CD14-positive monocyte (primary cell): ENCODE results near the gene PLCH1. TPM values are rescaled to one million over a fixed set of nuclear protein-coding genes. Genes with fewer than 3 reads are reported as not detected.

ENCODE experiments used
- DNase-seq, 3 donors: peaks; one replicate each; pipeline ENCODE4 v3.0.0-alpha.2; 2011 to 2022
- H2AFZ ChIP-seq: 2 replicates; pipeline ENCODE4 v1.6.0; 2012; ENCODE audit warnings: mild to moderate bottlenecking, low read depth, low read length, inconsistent platforms; ENCODE audit not compliant: insufficient read depth, poor library complexity, severe bottlenecking
- H3K27ac ChIP-seq, 2 donors: 1 replicate in 1 of 2; 2 replicates in 1 of 2; pipeline ENCODE4 v1.5.1; 2012 to 2013; ENCODE audit warnings: low read length in 2 of 2, control low read depth in 1 of 2, inconsistent platforms in 1 of 2, low read depth in 1 of 2, mild to moderate bottlenecking in 1 of 2
- H3K27me3 ChIP-seq, 2 donors: one replicate each; pipeline versions ENCODE4 v1.6.0 to v1.6.1; 2011 to 2013; ENCODE audit warnings: low read length in 2 of 2; ENCODE audit not compliant: control insufficient read depth in 2 of 2, insufficient read depth in 2 of 2
- H3K36me3 ChIP-seq, 2 donors: replicated peaks in 1 of 2; 1 replicate in 1 of 2; 2 replicates in 1 of 2; pipeline versions ENCODE4 v1.5.1 to v1.6.1; 2012 to 2013; ENCODE audit warnings: low read length in 2 of 2, control low read depth in 1 of 2, inconsistent platforms in 1 of 2, mild to moderate bottlenecking in 1 of 2; ENCODE audit not compliant: insufficient read depth in 2 of 2, control insufficient read depth in 1 of 2
- H3K4me1 ChIP-seq, 2 donors: 1 replicate in 1 of 2; 2 replicates in 1 of 2; pipeline versions ENCODE4 v1.5.1 to v1.6.1; 2012 to 2013; ENCODE audit warnings: low read length in 2 of 2, control low read depth in 1 of 2, inconsistent platforms in 1 of 2, mild to moderate bottlenecking in 1 of 2, moderate library complexity in 1 of 2; ENCODE audit not compliant: insufficient read depth in 2 of 2, control insufficient read depth in 1 of 2
- H3K4me2 ChIP-seq: replicated peaks from 2 replicates; pipeline ENCODE3; 2012; ENCODE audit warnings: low read length, moderate library complexity, mild to moderate bottlenecking; ENCODE audit not compliant: poor library complexity, severe bottlenecking; ENCODE audit errors: extremely low read depth
- H3K4me3 ChIP-seq, 3 experiments: fragments of 200-600 bp in 1 of 3; sonication (generic) in 1 of 3; replicated peaks in 1 of 3; 1 replicate in 2 of 3; 2 replicates in 1 of 3; pipeline ENCODE4 v1.5.1; 2011 to 2013; ENCODE audit warnings: low read length in 3 of 3, mild to moderate bottlenecking in 3 of 3, control low read depth in 2 of 3, low read depth in 2 of 3, inconsistent platforms in 1 of 3, moderate library complexity in 1 of 3
- H3K79me2 ChIP-seq: 2 replicates; pipeline ENCODE4 v1.6.0; 2012; ENCODE audit warnings: mild to moderate bottlenecking, control low read depth, inconsistent platforms, low read length, moderate library complexity; ENCODE audit not compliant: insufficient read depth
- H3K9ac ChIP-seq: 2 replicates; pipeline ENCODE4 v1.6.0; 2017; ENCODE audit warnings: low read length, mild to moderate bottlenecking; ENCODE audit not compliant: insufficient read depth, poor library complexity, severe bottlenecking
- H3K9me3 ChIP-seq, 2 donors: replicated peaks in 1 of 2; 1 replicate in 1 of 2; 2 replicates in 1 of 2; pipeline versions ENCODE4 v1.5.1 to v1.6.1; 2012 to 2013; ENCODE audit warnings: low read length in 2 of 2, control low read depth in 1 of 2; ENCODE audit not compliant: control insufficient read depth in 1 of 2, insufficient read depth in 1 of 2
- H4K20me1 ChIP-seq: 2 replicates; pipeline ENCODE4 v1.6.0; 2012; ENCODE audit warnings: mild to moderate bottlenecking, low read length, control low read depth, moderate library complexity; ENCODE audit not compliant: insufficient read depth
- H3K27ac Mint-ChIP-seq, 7 donors: one replicate each; pipeline ENCODE4 v1.8.0; 2020; ENCODE audit warnings: mild to moderate bottlenecking in 7 of 7, mixed read lengths in 7 of 7, moderate library complexity in 6 of 7, inconsistent platforms in 2 of 7
- H3K27me3 Mint-ChIP-seq, 3 donors: one replicate each; pipeline ENCODE4 v1.8.0; 2021 to 2022; ENCODE audit warnings: low read depth in 3 of 3, mild to moderate bottlenecking in 3 of 3, mixed read lengths in 3 of 3, moderate library complexity in 3 of 3, inconsistent platforms in 1 of 3
- H3K36me3 Mint-ChIP-seq, 2 donors: one replicate each; pipeline ENCODE4 v1.8.0; 2020; ENCODE audit warnings: mixed read lengths in 2 of 2, inconsistent platforms in 1 of 2, mild to moderate bottlenecking in 1 of 2
- H3K4me1 Mint-ChIP-seq: one replicate; pipeline ENCODE4 v1.8.0; 2020; ENCODE audit warnings: mild to moderate bottlenecking, mixed read lengths
- H3K4me3 Mint-ChIP-seq, 2 donors: one replicate each; pipeline ENCODE4 v1.8.0; 2020; ENCODE audit warnings: mild to moderate bottlenecking in 2 of 2, mixed read lengths in 2 of 2, moderate library complexity in 1 of 2
- H3K9me3 Mint-ChIP-seq, 7 donors: one replicate each; pipeline ENCODE4 v1.8.0; 2020 to 2022; ENCODE audit warnings: mixed read lengths in 7 of 7, mild to moderate bottlenecking in 6 of 7, moderate library complexity in 6 of 7, inconsistent platforms in 2 of 7
- WGBS: methylation state at CpG from one replicate; pipeline ENCODE4 v1.1.5; 2013; ENCODE audit warnings: missing lambda C conversion rate; ENCODE audit not compliant: insufficient coverage; 5-methylcytosine and 5-hydroxymethylcytosine counted together
- intact Hi-C, 2 donors: fragments of 100-400 bp; cut with micrococcal nuclease; formaldehyde crosslinking; loops; one replicate each; pipeline versions ENCODE4 v1.15.0 to v1.15.1; 2023
- polyA plus RNA-seq, 3 donors: library from polyadenylated mRNA; depleted of rRNA in 1 of 3; unstranded in 2 of 3; stranded (reverse) in 1 of 3; fragments of 300-500 nt in 2 of 3; fragments of >200 nt in 1 of 3; fragmentation: Illumina TruSeq in 2 of 3; gene quantifications; 1 replicate in 2 of 3; 2 replicates in 1 of 3; pipeline ENCODE4 v1.2.3, GENCODE V29; 2012 to 2021
- TF ChIP-seq, protein P1 (sequence below): fragments of 200-600 bp; IDR thresholded peaks from one replicate; pipeline ENCODE4 v1.8.0; 2022; ENCODE audit warnings: antibody characterized with exemption, mild to moderate bottlenecking

Gene PLCH1
- polyA plus RNA-seq, 3 donors: not detected

DNA sequence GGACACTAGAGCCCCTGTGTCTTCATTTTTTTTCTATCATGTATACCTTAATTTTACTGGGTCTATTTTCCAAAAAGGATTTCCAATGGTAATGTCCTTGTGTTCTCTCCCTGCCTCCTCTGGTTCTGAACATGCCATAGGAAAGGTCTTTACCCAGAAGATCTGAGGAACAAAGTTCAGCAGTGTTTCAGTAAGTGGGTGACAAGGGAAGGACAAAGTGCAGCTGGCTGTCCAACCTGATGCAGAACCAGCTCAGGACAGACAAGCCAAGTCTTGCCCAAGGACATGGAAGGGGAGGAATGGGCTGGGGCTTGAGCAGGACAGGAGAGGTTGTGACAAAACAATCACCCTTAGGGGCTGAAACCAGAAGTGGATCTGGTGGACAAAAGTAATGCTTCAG is 390.2 kb downstream of the PLCH1 start:
- no peaks in the 10 kb centered on the region for H3K27me3 ChIP-seq
- H3K9me3 Mint-ChIP-seq: peaks cover 0 to 3% (median 0%) of the 10 kb centered on the region in 7 donors
- H2AFZ ChIP-seq: no peak overlapping the region
- H3K4me3 Mint-ChIP-seq: no peak overlapping the region
- H3K27me3 Mint-ChIP-seq: peaks cover 0 to 1% (median 0%) of the 10 kb centered on the region in 3 donors
- no peaks in the 10 kb centered on the region for H3K4me1 Mint-ChIP-seq
- DNase-seq: no peak
- H3K9me3 ChIP-seq: no peaks in the 10 kb centered on the region
- H3K36me3 Mint-ChIP-seq: no peaks in the 10 kb centered on the region
- no peak overlapping the region for H3K4me3 ChIP-seq
- no peaks in the 10 kb centered on the region for H3K4me1 ChIP-seq
- H3K27ac Mint-ChIP-seq: no peak overlapping the region
- H3K36me3 ChIP-seq: no peaks in the 10 kb centered on the region
- H3K27ac ChIP-seq: no peak overlapping the region
- no peak overlapping the region for H3K4me2 ChIP-seq
- no peak overlapping the region for H3K9ac ChIP-seq
- no peaks in the 10 kb centered on the region for H3K79me2 ChIP-seq
- no peaks in the 10 kb centered on the region for H4K20me1 ChIP-seq
- intact Hi-C loops: no loop called here
- TF ChIP-seq, protein P1, sequence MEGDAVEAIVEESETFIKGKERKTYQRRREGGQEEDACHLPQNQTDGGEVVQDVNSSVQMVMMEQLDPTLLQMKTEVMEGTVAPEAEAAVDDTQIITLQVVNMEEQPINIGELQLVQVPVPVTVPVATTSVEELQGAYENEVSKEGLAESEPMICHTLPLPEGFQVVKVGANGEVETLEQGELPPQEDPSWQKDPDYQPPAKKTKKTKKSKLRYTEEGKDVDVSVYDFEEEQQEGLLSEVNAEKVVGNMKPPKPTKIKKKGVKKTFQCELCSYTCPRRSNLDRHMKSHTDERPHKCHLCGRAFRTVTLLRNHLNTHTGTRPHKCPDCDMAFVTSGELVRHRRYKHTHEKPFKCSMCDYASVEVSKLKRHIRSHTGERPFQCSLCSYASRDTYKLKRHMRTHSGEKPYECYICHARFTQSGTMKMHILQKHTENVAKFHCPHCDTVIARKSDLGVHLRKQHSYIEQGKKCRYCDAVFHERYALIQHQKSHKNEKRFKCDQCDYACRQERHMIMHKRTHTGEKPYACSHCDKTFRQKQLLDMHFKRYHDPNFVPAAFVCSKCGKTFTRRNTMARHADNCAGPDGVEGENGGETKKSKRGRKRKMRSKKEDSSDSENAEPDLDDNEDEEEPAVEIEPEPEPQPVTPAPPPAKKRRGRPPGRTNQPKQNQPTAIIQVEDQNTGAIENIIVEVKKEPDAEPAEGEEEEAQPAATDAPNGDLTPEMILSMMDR: no peak

DNA sequence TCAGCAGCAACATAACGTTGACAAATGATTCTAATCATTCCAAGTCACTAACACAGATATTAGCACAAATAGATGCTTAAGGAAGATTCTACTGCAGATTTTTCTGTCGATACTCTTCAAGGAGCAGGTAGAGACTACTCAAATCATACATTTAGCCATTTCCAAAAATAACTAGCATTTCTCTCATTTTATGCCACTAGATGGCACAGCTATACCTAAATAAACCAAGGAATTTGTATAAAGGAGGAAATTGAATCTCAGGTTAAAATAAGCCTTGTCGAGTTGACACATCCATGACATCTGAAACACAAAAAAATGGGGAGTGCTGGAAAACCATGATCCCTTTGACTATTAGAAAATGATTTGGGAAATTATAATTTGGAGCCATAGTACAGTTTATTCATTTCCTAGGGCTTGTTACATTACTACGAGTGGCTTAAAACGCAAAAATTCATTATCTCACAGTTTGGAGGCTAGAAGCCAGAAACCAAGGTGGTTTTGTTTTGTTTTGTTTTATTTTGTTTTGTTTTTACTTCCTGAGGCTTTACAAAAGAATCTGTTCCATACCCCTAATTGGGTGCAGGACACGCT is 391.9 kb downstream of the PLCH1 start:
- Mint-ChIP-seq H3K9me3 (no peaks in the 10 kb centered on the region), H3K4me3 (no peak overlapping the region), H3K27me3 (no peaks in the 10 kb centered on the region), H3K4me1 (no peaks in the 10 kb centered on the region), H3K27ac (no peak overlapping the region), H3K36me3 (no peaks in the 10 kb centered on the region)
- no peak overlapping the region for H2AFZ ChIP-seq
- no peaks in the 10 kb centered on the region for H3K36me3 ChIP-seq
- no peaks in the 10 kb centered on the region for H4K20me1 ChIP-seq
- peak in 1 of 3 donors; percentile 10 for DNase-seq
- no peak overlapping the region for H3K4me3 ChIP-seq
- H3K9ac ChIP-seq: no peak overlapping the region
- no peaks in the 10 kb centered on the region for H3K9me3 ChIP-seq
- WGBS: 60% methylated on average over 2 of the region's 6 CpGs
- no peak overlapping the region for H3K4me2 ChIP-seq
- H3K27ac ChIP-seq: no peak overlapping the region
- intact Hi-C loops: no loop called here
- no peaks in the 10 kb centered on the region for H3K4me1 ChIP-seq
- no peaks in the 10 kb centered on the region for H3K27me3 ChIP-seq
- H3K79me2 ChIP-seq: no peaks in the 10 kb centered on the region
- TF ChIP-seq, protein P1: peak; percentile 48
